GM19099 (cell line): ENCODE measurements around the gene MEGF8.

ENCODE experiments used
- POLR2A ChIP-seq: IDR thresholded peaks from 3 replicates; pipeline ENCODE4 v1.6.1; 2011; ENCODE audit warnings: low read depth; ENCODE audit not compliant: insufficient read length; ENCODE audit errors: extremely low read depth

Gene MEGF8

GRCh38 chr19:42313840-42314755 lies 11.3 kb upstream of the MEGF8 start:
- no peak for TF ChIP-seq POLR2A

GRCh38 chr19:42315024-42315423 lies 10.4 kb upstream of the MEGF8 start:
- no peak for TF ChIP-seq POLR2A

DNA sequence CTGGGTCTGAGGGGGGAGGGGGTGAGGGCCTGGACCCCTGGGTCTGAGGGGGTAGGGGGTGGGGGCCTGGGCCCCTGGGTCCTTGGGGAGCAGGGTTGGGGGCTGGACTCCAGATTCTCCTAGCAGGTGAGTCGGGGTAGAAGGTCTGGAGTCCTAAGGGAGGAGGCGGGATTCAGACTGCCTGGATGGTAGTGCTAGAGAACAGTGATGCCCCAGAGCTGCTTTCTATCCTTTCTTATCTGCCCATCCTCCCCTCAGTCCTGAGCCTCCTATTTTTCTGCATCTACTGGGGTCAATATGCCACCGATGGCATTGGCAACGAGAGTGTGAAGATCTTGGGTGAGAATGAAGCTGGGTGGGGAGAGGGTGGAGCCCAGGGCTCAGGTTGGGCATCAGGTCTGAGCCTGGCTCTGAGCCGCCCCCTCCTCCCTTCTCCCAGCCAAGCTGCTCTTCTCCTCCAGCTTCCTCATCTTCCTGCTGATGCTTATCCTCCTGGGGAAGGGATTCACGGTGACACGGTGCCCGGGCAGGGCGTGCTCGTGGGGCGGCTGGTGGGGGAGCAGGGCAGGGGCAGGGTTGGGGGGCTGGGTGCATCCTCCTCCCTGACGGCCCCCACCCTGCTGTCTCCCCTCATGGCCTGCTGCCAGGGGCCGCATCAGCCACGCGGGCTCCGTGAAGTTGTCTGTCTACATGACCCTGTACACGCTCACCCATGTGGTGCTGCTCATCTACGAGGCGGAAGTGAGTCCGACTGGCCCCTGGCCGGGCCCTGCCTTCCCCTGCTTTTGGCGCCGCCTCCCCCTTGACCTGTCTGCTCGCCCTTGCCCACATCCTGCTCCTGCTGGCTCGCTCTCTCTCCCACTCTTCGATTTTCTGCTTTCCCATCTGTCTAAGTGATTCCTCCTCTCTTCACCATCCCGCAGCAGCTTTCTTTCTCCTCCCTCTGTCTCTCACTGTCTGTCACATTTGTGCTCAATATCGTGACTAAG lies 8.9 kb upstream of the MEGF8 start:
- TF ChIP-seq POLR2A = peak; percentile 62

GRCh38 chr19:42317535-42317934 lies 7.9 kb upstream of the MEGF8 start:
- no peak for TF ChIP-seq POLR2A

DNA sequence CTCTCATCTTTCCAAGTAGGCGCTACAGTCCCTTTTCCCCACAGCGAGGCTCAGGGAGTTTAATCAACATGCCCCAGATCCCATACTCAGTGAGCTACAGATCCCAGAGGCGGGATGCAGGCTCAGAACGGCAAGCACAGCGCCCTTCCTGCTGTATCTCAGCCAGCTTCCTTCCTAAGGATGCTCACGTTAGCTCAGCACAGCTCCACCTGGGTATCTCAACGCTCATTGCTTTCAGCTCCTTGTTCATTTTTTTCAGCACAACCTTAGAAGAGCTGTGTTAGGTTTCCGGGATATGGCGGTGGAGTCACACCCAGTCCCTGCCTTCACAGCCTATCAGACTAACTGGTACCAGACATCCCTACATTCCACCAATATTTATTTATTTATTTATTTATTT lies 3.1 kb upstream of the MEGF8 start:
- no peak for TF ChIP-seq POLR2A

DNA sequence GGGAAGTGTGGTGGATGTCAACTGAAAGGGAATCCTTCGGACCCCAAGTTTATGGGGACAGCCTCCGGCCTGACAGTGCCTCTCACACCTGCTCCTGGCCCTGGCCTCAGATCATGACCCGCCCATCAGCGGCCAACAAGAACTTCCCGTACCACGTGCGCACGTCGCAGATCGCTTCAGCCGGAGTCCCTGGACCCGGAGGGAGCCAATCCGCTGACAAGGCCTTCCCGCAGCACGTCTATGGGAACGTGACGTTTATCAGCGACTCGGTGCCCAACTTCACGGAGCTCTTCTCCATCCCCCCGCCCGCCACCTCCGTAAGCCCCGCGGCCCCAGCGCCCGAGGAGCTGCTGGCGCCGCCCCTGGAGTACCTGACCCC lies 2.0 kb upstream of the MEGF8 start:
- TF ChIP-seq POLR2A = no peak

- no peak for TF ChIP-seq POLR2A
Observed at GRCh38 chr19:42323852-42324654, 1.4 kb upstream of the MEGF8 start.

GRCh38 chr19:42324655-42325307 lies 654 bp upstream of the MEGF8 start:
- no peak for TF ChIP-seq POLR2A

DNA sequence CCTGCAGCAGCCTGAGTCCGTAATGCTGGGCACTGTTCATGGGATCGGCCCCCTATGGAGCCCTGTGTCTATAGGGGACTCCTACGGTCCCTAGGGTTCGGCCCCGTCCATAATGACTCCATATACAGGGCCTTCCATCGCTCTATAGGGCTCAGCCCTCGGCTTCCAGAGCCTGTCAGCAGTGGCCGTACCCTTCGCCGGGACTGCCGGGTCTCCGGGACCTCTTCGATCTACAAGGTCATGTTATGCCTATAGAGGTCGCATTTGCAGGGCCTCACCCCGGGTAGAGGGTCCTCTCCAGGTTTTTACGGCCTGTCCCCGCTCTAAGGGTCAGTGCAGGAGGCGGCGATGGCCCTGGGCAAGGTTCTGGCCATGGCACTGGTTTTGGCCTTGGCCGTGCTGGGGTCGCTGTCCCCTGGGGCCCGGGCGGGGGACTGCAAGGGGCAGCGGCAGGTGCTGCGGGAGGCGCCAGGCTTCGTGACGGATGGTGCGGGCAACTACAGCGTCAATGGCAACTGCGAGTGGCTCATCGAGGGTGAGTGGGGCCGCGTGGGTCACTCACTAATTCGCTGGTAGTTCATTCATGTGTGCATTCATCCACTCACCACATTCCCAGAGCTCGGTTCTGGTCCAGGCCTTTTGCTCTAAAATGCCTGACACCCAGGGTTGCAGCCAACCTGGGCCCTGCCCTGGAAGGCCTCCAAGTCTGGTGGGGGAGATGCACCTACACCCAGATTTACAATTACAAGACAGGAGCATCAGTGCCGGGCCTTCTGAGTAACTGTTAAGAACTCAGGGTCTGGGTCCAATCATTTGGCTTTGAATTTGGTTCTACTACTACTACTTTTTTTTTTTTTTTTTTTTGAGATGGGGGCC lies 699 bp downstream of the MEGF8 start:
- no peak for TF ChIP-seq POLR2A

- no peak for TF ChIP-seq POLR2A
Observed at GRCh38 chr19:42326969-42327368, 1.5 kb downstream of the MEGF8 start.

DNA sequence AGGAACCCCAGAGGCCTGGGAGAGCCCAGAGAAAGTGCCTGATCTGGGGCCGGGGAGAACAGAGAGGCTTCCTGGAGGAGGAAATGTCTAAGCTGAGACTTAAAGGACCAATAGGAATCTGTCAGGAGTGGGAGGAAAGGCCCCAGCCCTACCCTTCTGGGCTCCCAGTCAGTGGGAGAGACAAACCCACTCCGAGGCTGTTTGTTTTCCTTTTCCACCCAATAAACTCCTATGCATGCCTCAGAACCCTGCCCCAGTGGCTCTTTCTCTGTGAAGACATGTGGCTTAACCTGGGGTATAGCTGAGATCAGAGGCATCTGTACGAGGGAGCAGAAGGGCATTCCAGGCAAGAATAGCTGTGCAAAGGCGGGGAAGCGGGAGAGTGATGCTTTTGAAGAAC lies 1.9 kb downstream of the MEGF8 start:
- no peak for TF ChIP-seq POLR2A

GRCh38 chr19:42328106-42328505 lies 2.7 kb downstream of the MEGF8 start:
- no peak for TF ChIP-seq POLR2A

DNA sequence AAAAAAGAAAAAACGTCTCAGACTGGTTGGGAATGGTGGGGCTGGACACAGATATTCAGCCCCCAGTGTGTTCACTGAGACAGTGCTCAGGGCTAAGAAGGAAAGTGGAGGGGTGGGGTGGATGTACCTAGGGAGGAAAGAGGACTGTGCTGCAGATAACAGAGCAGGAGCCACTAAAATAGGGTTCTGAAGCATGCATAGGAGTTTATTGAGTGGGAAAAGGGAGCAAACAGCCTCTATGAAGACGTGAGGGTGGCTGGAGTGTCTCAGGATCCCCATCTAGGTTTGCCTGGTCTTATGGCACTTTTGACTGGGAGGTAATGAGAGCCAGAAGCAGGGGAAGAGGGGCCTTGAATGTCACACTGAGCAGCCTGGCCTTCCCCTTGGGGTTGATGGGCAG lies 3.4 kb downstream of the MEGF8 start:
- no peak for TF ChIP-seq POLR2A
